ENCODE results near the gene SEMA6B.

- TF ChIP-seq CTCF (IDR thresholded peaks at IDR 0.05; ENCODE audit: extremely low read depth in 1 of 2, insufficient read depth in 1 of 2, low read depth in 1 of 2, low read length in 2 of 2), result no peak
- TF ChIP-seq EZH2 (IDR thresholded peaks at IDR 0.05; ENCODE audit: borderline replicate concordance, low read depth, low read length, severe bottlenecking), result no peak
- TF ChIP-seq POLR2A (IDR thresholded peaks at IDR 0.05; ENCODE audit: low read depth, low read length), result no peak
- no peak for TF ChIP-seq MAX (IDR thresholded peaks at IDR 0.05; ENCODE audit: insufficient read depth, insufficient read length)
Measured at GRCh38 chr19:4525563-4526002, 33.9 kb downstream of the SEMA6B start.

Data from endothelial cell of umbilical vein (primary cell).